Measurements from ENCODE around the gene UMAD1. TPM values are rescaled to one million over a fixed set of nuclear protein-coding genes. Genes with fewer than 3 reads are reported as not detected.

UMAD1 gene
- total and polyA plus RNA-seq, 2 of the 13 experiments (the other 11 are each of a cell fraction or from before 2014, with no cell fraction given): 16.8 to 17.6 TPM

DNA sequence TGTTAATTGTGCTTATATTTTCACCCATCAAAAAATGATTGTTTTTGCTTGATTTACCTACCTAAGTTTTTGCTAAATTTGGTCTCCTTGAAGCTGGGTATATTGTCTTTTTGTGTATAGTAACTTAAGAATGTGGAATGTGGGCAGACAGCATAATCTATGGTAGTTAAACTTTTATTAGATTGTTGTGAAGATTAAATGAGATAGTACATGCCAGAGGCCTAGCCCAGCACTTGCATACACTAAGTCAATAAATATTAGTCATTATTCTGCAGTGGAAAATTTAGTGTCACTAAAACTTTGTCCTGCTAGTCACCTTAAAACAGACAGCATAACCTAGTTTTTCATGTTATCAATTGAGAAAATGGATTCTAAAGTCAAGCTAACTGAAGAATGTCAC lies 97.1 kb downstream of the UMAD1 start:
- FAIRE-seq: no peak
- Histone ChIP-seq H3K9me3 (ENCODE audit: low read length) (no peaks in the 10 kb centered on the region), H3K4me2 (ENCODE audit: low read depth, low read length) (no peak overlapping the region), H3K79me2 (ENCODE audit: insufficient read depth, low read length) (no peaks in the 10 kb centered on the region), H3K27ac (ENCODE audit: extremely low read length, insufficient read depth, low read length) (no peak overlapping the region), H3K9ac (ENCODE audit: insufficient read depth, low read depth, low read length) (no peak overlapping the region), H3K27me3 (ENCODE audit: control insufficient read depth in 1 of 2, insufficient read depth in 2 of 2, low read length in 2 of 2) (no peaks in the 10 kb centered on the region; a peak in 1 of 5 replicates), H3K36me3 (replicated peaks in 1 of 2; ENCODE audit: control insufficient read depth in 1 of 2, insufficient read depth in 2 of 2, low read length in 2 of 2) (no peaks in the 10 kb centered on the region), H3K4me3 (replicated peaks in 1 of 3; ENCODE audit: insufficient read depth in 1 of 3, low read depth in 2 of 3, low read length in 3 of 3) (no peak overlapping the region), H3K4me1 (ENCODE audit: insufficient read depth, low read length) (peaks cover 40% of the 10 kb centered on the region), H2AFZ (ENCODE audit: low read length) (no peak overlapping the region), H4K20me1 (ENCODE audit: insufficient read depth, low read length) (no peaks in the 10 kb centered on the region)
- no peak for ATAC-seq
- intact Hi-C loops (cut with micrococcal nuclease; ENCODE audit: unreplicated experiment) (no loop called here), in situ Hi-C loops (cut with HindIII; ENCODE audit: extremely low pct_ligation_motif_present, low pct_unique_long_range_greater_than_20kb) (no loop called here)
- TF ChIP-seq, protein P1, sequence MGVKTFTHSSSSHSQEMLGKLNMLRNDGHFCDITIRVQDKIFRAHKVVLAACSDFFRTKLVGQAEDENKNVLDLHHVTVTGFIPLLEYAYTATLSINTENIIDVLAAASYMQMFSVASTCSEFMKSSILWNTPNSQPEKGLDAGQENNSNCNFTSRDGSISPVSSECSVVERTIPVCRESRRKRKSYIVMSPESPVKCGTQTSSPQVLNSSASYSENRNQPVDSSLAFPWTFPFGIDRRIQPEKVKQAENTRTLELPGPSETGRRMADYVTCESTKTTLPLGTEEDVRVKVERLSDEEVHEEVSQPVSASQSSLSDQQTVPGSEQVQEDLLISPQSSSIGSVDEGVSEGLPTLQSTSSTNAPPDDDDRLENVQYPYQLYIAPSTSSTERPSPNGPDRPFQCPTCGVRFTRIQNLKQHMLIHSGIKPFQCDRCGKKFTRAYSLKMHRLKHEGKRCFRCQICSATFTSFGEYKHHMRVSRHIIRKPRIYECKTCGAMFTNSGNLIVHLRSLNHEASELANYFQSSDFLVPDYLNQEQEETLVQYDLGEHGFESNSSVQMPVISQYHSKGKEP (CRISPR knock-in tag; IDR thresholded peaks at IDR 0.05): no peak
- TF ChIP-seq SIN3A (IDR thresholded peaks at IDR 0.05; ENCODE audit: borderline replicate concordance, low read depth, low read length): no peak
- TF ChIP-seq GZF1 (CRISPR knock-in tag; IDR thresholded peaks at IDR 0.05): no peak
- TF ChIP-seq ARNT2 (CRISPR knock-in tag; IDR thresholded peaks at IDR 0.05; ENCODE audit: low read depth): no peak
- TF ChIP-seq, protein P2, sequence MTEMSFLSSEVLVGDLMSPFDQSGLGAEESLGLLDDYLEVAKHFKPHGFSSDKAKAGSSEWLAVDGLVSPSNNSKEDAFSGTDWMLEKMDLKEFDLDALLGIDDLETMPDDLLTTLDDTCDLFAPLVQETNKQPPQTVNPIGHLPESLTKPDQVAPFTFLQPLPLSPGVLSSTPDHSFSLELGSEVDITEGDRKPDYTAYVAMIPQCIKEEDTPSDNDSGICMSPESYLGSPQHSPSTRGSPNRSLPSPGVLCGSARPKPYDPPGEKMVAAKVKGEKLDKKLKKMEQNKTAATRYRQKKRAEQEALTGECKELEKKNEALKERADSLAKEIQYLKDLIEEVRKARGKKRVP (CRISPR knock-in tag; IDR thresholded peaks at IDR 0.05): no peak
- TF ChIP-seq, protein P3, sequence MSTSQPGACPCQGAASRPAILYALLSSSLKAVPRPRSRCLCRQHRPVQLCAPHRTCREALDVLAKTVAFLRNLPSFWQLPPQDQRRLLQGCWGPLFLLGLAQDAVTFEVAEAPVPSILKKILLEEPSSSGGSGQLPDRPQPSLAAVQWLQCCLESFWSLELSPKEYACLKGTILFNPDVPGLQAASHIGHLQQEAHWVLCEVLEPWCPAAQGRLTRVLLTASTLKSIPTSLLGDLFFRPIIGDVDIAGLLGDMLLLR (CRISPR knock-in tag; IDR thresholded peaks at IDR 0.05): no peak
- no peak for TF ChIP-seq BHLHE40 (IDR thresholded peaks at IDR 0.05; ENCODE audit: low read length)
- no peak for TF ChIP-seq DR1 (CRISPR knock-in tag; IDR thresholded peaks at IDR 0.05)
- no peak for TF ChIP-seq ZMYM3 (CRISPR knock-in tag; IDR thresholded peaks at IDR 0.05)
- no peak for TF ChIP-seq ZFY (CRISPR knock-in tag; IDR thresholded peaks at IDR 0.05)
- no peak for TF ChIP-seq ZNF326 (CRISPR knock-in tag; IDR thresholded peaks at IDR 0.05; ENCODE audit: borderline replicate concordance)
- no peak for TF ChIP-seq ZNF234 (CRISPR knock-in tag; conservative IDR thresholded peaks at IDR 0.05)
- TF ChIP-seq ATAD3A (CRISPR knock-in tag; IDR thresholded peaks at IDR 0.05): no peak
- no peak for TF ChIP-seq ZFX (CRISPR knock-in tag; IDR thresholded peaks at IDR 0.05; ENCODE audit: low read depth)
- TF ChIP-seq ZNF879 (CRISPR knock-in tag; IDR thresholded peaks at IDR 0.05): no peak
- TF ChIP-seq ZNF33A (CRISPR knock-in tag; IDR thresholded peaks at IDR 0.05; ENCODE audit: borderline replicate concordance): no peak
- no peak for TF ChIP-seq ZNF772 (CRISPR knock-in tag; IDR thresholded peaks at IDR 0.05)
- no TSS peak for BruUV-seq (replicated peaks)
- DNase-seq (ENCODE audit: low spot score): no peak
- ChIA-PET CTCF (ENCODE audit: low intra/inter-chr PET ratio, low total read pairs) (no interaction called here), POLR2A (no interaction called here)
